GM23338 (cell line): Measurements from ENCODE around the gene MTARC2. TPM values are rescaled to one million over a fixed set of nuclear protein-coding genes. Genes with fewer than 3 reads are reported as not detected.

Source experiments
- ATAC-seq: fragments of 200-7000 bp; cut with Tn5 transposase; 3 replicates; pipeline ENCODE4 v1.9.1; 2020
- DNase-seq: peaks from one replicate; pipeline ENCODE4 v3.0.0-alpha.2; 2015; ENCODE audit warnings: low spot score
- H2AFZ ChIP-seq: fragments of 200-600 bp; sonication (generic); 2 replicates; pipeline ENCODE4 v1.8.0; 2016; ENCODE audit warnings: antibody characterized with exemption, mild to moderate bottlenecking, moderate library complexity
- H3F3A ChIP-seq: fragments of 200-600 bp; sonication (generic); replicated peaks from 2 replicates; pipeline ENCODE4 v1.8.0; 2017; ENCODE audit warnings: antibody characterized with exemption, mixed run types, low read depth
- H3K27ac ChIP-seq: fragments of 200-600 bp; sonication (generic); 2 replicates; pipeline ENCODE4 v1.6.1; 2016; ENCODE audit warnings: low read depth
- H3K27me3 ChIP-seq: fragments of 200-600 bp; sonication (generic); 2 replicates; pipeline ENCODE4 v1.8.0; 2016; ENCODE audit warnings: mild to moderate bottlenecking, mixed run types, moderate library complexity; ENCODE audit not compliant: insufficient read depth
- H3K36me3 ChIP-seq: fragments of 200-600 bp; sonication (generic); 2 replicates; pipeline ENCODE4 v1.8.0; 2016; ENCODE audit warnings: mild to moderate bottlenecking; ENCODE audit not compliant: insufficient read depth
- H3K4me1 ChIP-seq: fragments of 200-600 bp; sonication (generic); 2 replicates; pipeline ENCODE4 v1.8.0; 2016; ENCODE audit warnings: mild to moderate bottlenecking, moderate library complexity; ENCODE audit not compliant: insufficient read depth
- H3K4me2 ChIP-seq: fragments of 200-600 bp; sonication (generic); 2 replicates; pipeline ENCODE4 v1.7.1; 2017; ENCODE audit warnings: mixed run types
- H3K4me3 ChIP-seq: fragments of 200-600 bp; sonication (generic); 2 replicates; pipeline ENCODE4 v1.6.1; 2016; ENCODE audit warnings: mixed run types
- H3K79me2 ChIP-seq: fragments of 200-600 bp; sonication (generic); replicated peaks from 2 replicates; pipeline ENCODE4 v1.8.0; 2017; ENCODE audit warnings: mild to moderate bottlenecking; ENCODE audit not compliant: insufficient read depth
- H3K9me2 ChIP-seq: fragments of 200-600 bp; sonication (generic); 2 replicates; pipeline ENCODE4 v1.8.0; 2017; ENCODE audit not compliant: insufficient read depth
- H4K20me1 ChIP-seq: fragments of 200-600 bp; sonication (generic); replicated peaks from 2 replicates; pipeline ENCODE4 v1.8.0; 2017; ENCODE audit warnings: mild to moderate bottlenecking; ENCODE audit not compliant: insufficient read depth
- H3K27ac Mint-ChIP-seq: 2 replicates; pipeline ENCODE4 v1.8.0; 2020; ENCODE audit warnings: inconsistent platforms, mild to moderate bottlenecking, moderate library complexity, mixed read lengths
- H3K27me3 Mint-ChIP-seq: 3 replicates; pipeline ENCODE4 v1.8.0; 2022; ENCODE audit warnings: low read depth, mild to moderate bottlenecking, moderate library complexity, mixed read lengths, inconsistent platforms; ENCODE audit not compliant: insufficient read depth, poor library complexity
- H3K36me3 Mint-ChIP-seq: 3 replicates; pipeline ENCODE4 v1.8.0; 2021; ENCODE audit warnings: low read depth, mild to moderate bottlenecking, inconsistent platforms, moderate library complexity, mixed read lengths
- H3K4me1 Mint-ChIP-seq: 3 replicates; pipeline ENCODE4 v1.8.0; 2020; ENCODE audit warnings: mild to moderate bottlenecking, inconsistent platforms, mixed read lengths
- H3K4me3 Mint-ChIP-seq: 3 replicates; pipeline ENCODE4 v1.8.0; 2021; ENCODE audit warnings: moderate library complexity, mild to moderate bottlenecking, inconsistent platforms, mixed read lengths
- H3K9me3 Mint-ChIP-seq: 3 replicates; pipeline ENCODE4 v1.8.0; 2020; ENCODE audit warnings: moderate library complexity, mild to moderate bottlenecking, inconsistent platforms, mixed read lengths
- CREB1 ChIP-seq: fragments of 250-450 bp; sonication (Bioruptor Pico); IDR thresholded peaks from 2 replicates; pipeline ENCODE4 v1.5.0; 2020; ENCODE audit warnings: low read depth, mild to moderate bottlenecking, moderate library complexity
- EZH2phosphoT487 ChIP-seq: fragments of 200-600 bp; sonication (generic); IDR thresholded peaks from one replicate; pipeline ENCODE4 v1.8.1; 2018; ENCODE audit warnings: antibody characterized with exemption; ENCODE audit not compliant: unreplicated experiment
- NANOG ChIP-seq: IDR thresholded peaks from 2 replicates; pipeline ENCODE4 v1.6.1; 2016; ENCODE audit warnings: antibody characterized with exemption, borderline replicate concordance
- POLR2AphosphoS5 ChIP-seq: IDR thresholded peaks from 2 replicates; pipeline ENCODE4 v1.6.1; 2016; ENCODE audit warnings: antibody characterized with exemption, low read depth
- REST ChIP-seq: IDR thresholded peaks from one replicate; pipeline ENCODE4 v1.6.1; 2018; ENCODE audit warnings: antibody characterized with exemption; ENCODE audit not compliant: unreplicated experiment
- ZNF114 ChIP-seq: fragments of 250-450 bp; sonication (Bioruptor Pico); IDR thresholded peaks from 2 replicates; pipeline ENCODE4 v1.5.0; 2020; ENCODE audit warnings: mild to moderate bottlenecking, moderate library complexity
- ZNF462 ChIP-seq: fragments of 250-450 bp; sonication (Bioruptor Pico); IDR thresholded peaks from 2 replicates; pipeline ENCODE4 v1.5.0; 2020; ENCODE audit warnings: mild to moderate bottlenecking, moderate library complexity
- polyA plus RNA-seq: library from polyadenylated mRNA; unstranded; fragments of >200 nt; fragmentation: Nextera tagmentation; extraction: Ambion mirVana; gene quantifications from 2 replicates; pipeline ENCODE4 v1.2.1, GENCODE V29; 2016
- total RNA-seq: library from RNA; depleted of rRNA; stranded (reverse); fragments of >200 nt; shearing (Covaris generic); gene quantifications from 2 replicates; pipeline ENCODE4 v1.2.3, GENCODE V29; 2014

Gene MTARC2
- total and polyA plus RNA-seq, 2 experiments from 2014 or later: 4.1 to 8.0 TPM

GRCh38 chr1:220757441-220757840 lies 9.3 kb downstream of the MTARC2 start:
- no peaks in the 10 kb centered on the region for H3K9me3 Mint-ChIP-seq
- Histone ChIP-seq H3K79me2 (peaks cover 1% of the 10 kb centered on the region; the same call in 1 of the 2 replicates), H3K4me2 (no peak overlapping the region), H3K36me3 (no peaks in the 10 kb centered on the region), H2AFZ (no peak overlapping the region), H3K4me1 (no peaks in the 10 kb centered on the region), H4K20me1 (no peaks in the 10 kb centered on the region; the same call in 1 of the 2 replicates), H3K4me3 (no peak overlapping the region), H3K9me2 (no peaks in the 10 kb centered on the region), H3K27ac (no peak overlapping the region), H3F3A (no peaks in the 10 kb centered on the region), H3K27me3 (no peaks in the 10 kb centered on the region)
- TF ChIP-seq ZNF114 (CRISPR knock-in tag) (no peak), CREB1 (CRISPR knock-in tag) (no peak), ZNF462 (CRISPR knock-in tag) (no peak), POLR2AphosphoS5 (no peak), NANOG (no peak), REST (no peak), EZH2phosphoT487 (no peak)
- H3K27me3 Mint-ChIP-seq: peaks cover 2% of the 10 kb centered on the region
- peaks cover 21% of the 10 kb centered on the region for H3K36me3 Mint-ChIP-seq
- no peak overlapping the region for H3K27ac Mint-ChIP-seq
- no peaks in the 10 kb centered on the region for H3K4me1 Mint-ChIP-seq
- DNase-seq: no peak
- no peak overlapping the region for H3K4me3 Mint-ChIP-seq
- ATAC-seq: no peak
